GM19193 (cell line): ENCODE data around the gene SAP30.

Source experiments
- POLR2A ChIP-seq: IDR thresholded peaks from 4 replicates; pipeline ENCODE4 v1.6.1; 2011; ENCODE audit not compliant: insufficient read depth, insufficient read length; ENCODE audit errors: extremely low read depth

Gene SAP30

DNA sequence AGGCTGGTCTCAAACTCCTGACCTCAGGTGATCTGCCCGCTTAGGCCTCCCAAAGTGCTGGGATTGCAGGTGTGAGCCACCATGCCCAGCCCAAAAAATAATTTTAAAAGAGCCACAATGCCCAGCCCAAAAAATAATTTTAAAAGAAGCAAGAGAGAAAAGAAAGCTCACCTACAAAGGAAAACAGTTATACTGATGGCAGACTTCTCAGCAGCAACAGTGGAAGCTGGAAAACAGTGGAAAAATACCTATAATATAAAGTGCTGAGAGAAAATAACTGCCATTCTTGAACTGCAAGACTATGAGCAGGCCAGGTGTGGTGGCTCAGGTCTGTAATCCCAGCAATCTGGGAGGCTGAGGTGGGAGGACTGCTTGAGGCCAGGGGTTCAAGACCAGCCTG lies 23.3 kb upstream of the SAP30 start:
- TF ChIP-seq POLR2A: no peak

DNA sequence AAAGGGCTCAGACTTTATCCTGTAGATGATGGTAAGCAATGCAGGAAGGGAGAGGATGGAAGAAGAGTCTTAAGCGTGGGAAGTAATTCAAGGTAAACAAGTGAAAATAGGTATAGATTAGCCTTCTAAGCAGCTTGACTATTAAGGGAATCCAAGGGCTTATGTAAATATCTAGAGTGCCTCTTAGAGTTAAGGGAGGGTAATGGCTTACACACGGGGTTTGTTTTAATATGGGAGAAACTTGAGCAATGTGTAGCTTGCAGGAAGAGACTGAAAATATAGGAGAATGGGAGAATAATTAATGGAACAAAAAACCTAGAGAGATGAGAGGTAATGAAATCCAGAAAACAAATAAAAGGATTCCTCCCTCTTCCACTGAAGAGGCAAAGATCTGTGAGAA lies 12.8 kb upstream of the SAP30 start:
- TF ChIP-seq POLR2A: no peak

- TF ChIP-seq POLR2A: no peak
Measured at GRCh38 chr4:173360587-173361221, 10.1 kb upstream of the SAP30 start.

GRCh38 chr4:173362666-173363065 lies 8.1 kb upstream of the SAP30 start:
- TF ChIP-seq POLR2A: no peak

- no peak for TF ChIP-seq POLR2A
Measured at GRCh38 chr4:173365359-173365996, 5.3 kb upstream of the SAP30 start.

GRCh38 chr4:173367285-173367684 lies 3.5 kb upstream of the SAP30 start:
- no peak for TF ChIP-seq POLR2A

DNA sequence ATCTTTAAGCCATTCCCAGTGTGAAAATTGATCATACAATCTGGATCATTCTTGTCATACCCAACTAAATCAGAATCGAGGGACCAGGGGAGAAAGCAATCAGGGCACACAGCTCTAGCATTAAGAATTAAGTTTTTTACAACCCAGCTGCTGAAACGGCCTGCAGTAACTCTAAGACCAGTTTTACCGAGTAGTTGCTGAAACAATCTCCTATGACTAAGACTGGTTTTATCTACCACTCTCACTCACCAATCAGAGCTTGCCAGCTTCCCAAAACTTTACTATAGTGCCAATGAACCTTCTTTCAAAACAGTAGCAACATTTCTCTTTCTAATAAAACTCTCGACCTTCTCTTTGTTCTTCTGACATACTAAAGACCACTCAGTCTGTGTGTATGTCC lies 2.8 kb upstream of the SAP30 start:
- no peak for TF ChIP-seq POLR2A

DNA sequence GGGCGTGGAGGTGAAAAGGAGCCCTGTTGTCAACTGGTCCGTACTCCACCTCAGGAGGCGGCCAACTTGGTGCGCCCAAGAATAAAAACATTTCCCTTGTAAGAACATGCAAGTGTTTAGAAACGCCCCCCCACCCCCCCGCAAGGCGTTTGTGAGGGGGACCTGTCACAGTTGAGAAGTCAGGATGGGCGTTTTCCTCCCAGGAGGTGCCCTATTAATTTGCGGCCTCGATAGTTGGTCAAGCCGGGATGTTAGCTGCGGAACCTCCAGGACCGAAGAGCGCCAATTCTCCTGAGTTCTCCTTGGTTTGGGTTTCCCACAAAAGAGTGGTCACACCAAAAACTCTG lies 651 bp upstream of the SAP30 start:
- peak; percentile 5 for TF ChIP-seq POLR2A

DNA sequence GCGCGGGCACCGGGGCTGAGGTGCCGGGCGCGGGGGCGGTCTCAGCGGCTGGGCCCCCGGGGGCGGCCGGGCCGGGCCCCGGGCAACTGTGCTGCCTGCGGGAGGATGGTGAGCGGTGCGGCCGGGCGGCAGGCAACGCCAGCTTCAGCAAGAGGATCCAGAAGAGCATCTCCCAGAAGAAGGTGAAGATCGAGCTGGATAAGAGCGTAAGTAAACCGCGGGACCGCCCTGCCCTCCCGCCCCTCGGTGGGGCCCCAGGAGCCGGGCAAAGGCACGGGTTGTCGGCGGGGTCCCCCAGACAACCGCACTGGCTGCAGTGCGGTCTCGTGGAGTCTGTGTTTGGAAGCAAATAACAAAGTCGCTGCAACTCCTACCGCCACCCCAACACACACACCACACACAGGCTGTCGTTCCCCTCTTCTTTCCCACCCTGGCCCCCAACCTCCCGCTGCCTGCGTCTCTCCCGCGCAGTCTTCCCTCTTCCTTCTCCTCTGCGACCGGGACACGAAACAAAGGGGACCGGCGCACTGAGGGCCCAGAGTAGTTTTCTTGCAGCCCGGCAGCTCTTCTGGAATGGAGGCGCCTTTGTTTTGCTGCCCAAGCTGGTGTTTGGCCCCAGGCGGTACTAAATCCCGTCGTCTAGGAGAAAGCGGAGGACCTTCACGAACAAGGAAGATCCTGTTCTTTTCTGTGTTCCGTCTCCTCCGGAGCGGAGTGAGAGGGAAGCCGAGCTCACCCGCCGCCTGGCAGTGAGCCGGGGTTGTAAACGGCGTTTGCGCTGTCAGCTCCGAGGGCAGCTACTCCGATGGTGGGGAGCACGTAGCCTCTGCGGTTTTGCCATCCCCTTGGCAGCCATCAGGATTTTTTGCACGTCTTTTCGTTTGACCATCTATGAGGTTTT lies 788 bp downstream of the SAP30 start:
- no peak for TF ChIP-seq POLR2A

DNA sequence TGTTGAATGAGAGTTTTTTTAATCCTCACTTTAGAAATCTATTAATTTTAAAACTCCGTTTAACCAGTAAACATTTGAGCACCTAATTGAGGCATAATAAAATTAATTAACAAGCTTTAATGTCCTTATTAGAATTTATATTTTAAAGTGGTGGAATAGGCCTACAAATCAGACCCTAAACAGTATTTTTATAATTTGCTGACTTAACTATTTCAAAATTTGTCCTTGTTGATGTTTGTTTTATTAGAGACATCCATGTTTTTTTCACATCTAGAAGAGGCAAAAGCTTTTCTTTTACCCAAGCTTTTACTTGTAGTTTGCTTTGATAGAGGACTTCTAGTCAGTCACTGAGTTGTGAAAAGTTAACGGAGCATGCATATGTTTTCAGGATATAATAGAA lies 3.8 kb downstream of the SAP30 start:
- no peak for TF ChIP-seq POLR2A

GRCh38 chr4:173379929-173380328 lies 9.2 kb downstream of the SAP30 start:
- no peak for TF ChIP-seq POLR2A

DNA sequence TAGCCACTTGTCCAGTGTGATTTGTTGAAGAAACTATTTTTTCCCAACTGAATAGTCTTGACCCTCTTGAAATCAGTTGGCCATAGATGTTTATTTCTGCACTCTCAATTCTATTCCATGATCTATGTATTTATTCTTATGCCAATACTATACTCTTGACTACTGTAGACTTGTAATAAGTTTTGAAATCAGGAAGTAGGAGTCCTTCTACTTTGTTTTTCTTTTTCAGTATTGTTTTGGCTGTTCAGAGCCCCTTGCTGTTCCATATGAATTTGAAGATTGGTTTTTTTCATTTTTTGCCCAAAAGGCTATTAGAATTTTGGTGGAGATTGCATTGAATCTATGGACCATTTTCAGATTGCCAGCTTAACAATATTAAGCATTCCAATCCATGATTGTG lies 10.2 kb downstream of the SAP30 start:
- TF ChIP-seq POLR2A: no peak

- no peak for TF ChIP-seq POLR2A
Measured at GRCh38 chr4:173381610-173382009, 10.9 kb downstream of the SAP30 start.

GRCh38 chr4:173382349-173382748 lies 11.6 kb downstream of the SAP30 start:
- no peak for TF ChIP-seq POLR2A

DNA sequence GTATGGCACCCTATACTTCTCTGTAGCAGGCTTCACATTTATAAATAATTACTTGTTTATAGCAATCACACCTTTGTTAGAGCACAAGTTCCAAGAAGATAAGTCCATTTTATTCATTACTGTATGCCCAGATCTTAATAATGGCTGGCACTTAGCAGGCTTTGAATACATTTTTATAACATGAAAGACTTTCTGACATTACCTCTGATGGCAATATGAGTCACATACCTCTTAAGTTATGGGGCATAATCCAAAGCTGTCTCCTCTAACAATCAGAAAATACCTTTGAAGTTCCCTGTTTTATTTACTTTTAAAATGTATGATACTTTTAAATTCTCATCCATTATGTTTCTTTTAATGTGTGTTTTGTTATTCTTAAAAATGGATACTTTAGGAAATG lies 16.0 kb downstream of the SAP30 start:
- TF ChIP-seq POLR2A: no peak

- TF ChIP-seq POLR2A: no peak
Measured at GRCh38 chr4:173391701-173392100, 20.9 kb downstream of the SAP30 start.

GRCh38 chr4:173397604-173398003 lies 26.9 kb downstream of the SAP30 start:
- TF ChIP-seq POLR2A: no peak

GRCh38 chr4:173398220-173398619 lies 27.5 kb downstream of the SAP30 start:
- TF ChIP-seq POLR2A: no peak
